ENCODE results near the gene CILP2. TPM values are rescaled to one million over a fixed set of nuclear protein-coding genes. Genes with fewer than 3 reads are reported as not detected.

Gene CILP2
- total RNA-seq, 1 donor from 2014 or later: 0.12 TPM

GRCh38 chr19:19539698-19540063, 1.6 kb downstream of the CILP2 start:
- H3K9me3 ChIP-seq: no peaks in the 10 kb centered on the region
- ATAC-seq (no peak), DNase-seq (no peak)
- no peak for TF ChIP-seq CTCF (IDR thresholded peaks at IDR 0.05)
- intact Hi-C loops (cut with DNase I): no loop called here
- peaks cover 73% of the 10 kb centered on the region for H3K27me3 ChIP-seq (ENCODE audit: low read depth)
- H3K27ac ChIP-seq: no peak overlapping the region
- peaks cover 23% of the 10 kb centered on the region for H3K4me1 ChIP-seq
- no peak overlapping the region for H3K4me3 ChIP-seq
- no peaks in the 10 kb centered on the region for H3K36me3 ChIP-seq

GRCh38 chr19:19540064-19540714, 2.1 kb downstream of the CILP2 start:
- peak; percentile 27 to 34 for ATAC-seq
- intact Hi-C loops (cut with DNase I): no loop called here
- H3K4me1 ChIP-seq: peaks cover 23% of the 10 kb centered on the region
- H3K27me3 ChIP-seq (ENCODE audit: low read depth): peaks cover 77% of the 10 kb centered on the region
- no peaks in the 10 kb centered on the region for H3K9me3 ChIP-seq
- no peaks in the 10 kb centered on the region for H3K36me3 ChIP-seq
- no peak overlapping the region for H3K27ac ChIP-seq
- H3K4me3 ChIP-seq: no peak overlapping the region
- no peak for TF ChIP-seq CTCF (IDR thresholded peaks at IDR 0.05)
- DNase-seq: peak; percentile 82

GRCh38 chr19:19540715-19541515, 2.9 kb downstream of the CILP2 start:
- TF ChIP-seq CTCF (IDR thresholded peaks at IDR 0.05): no peak
- peak; percentile 43 to 48 for ATAC-seq
- H3K27me3 ChIP-seq (ENCODE audit: low read depth): peaks cover 77% of the 10 kb centered on the region

GRCh38 chr19:19541616-19542015, 3.6 kb downstream of the CILP2 start:
- no peak for ATAC-seq
- DNase-seq: no peak
- intact Hi-C loops (cut with DNase I): no loop called here
- no peaks in the 10 kb centered on the region for H3K36me3 ChIP-seq
- no peak overlapping the region for H3K4me3 ChIP-seq
- H3K27me3 ChIP-seq (ENCODE audit: low read depth): peaks cover 81% of the 10 kb centered on the region
- no peaks in the 10 kb centered on the region for H3K9me3 ChIP-seq
- no peak for TF ChIP-seq CTCF (IDR thresholded peaks at IDR 0.05)
- peaks cover 23% of the 10 kb centered on the region for H3K4me1 ChIP-seq
- H3K27ac ChIP-seq: no peak overlapping the region

More at GRCh38 chr19:19540715-19541515, 2.9 kb downstream of the CILP2 start:
- intact Hi-C loops (cut with DNase I): no loop called here
- peaks cover 23% of the 10 kb centered on the region for H3K4me1 ChIP-seq
- peak; percentile 65 for DNase-seq
- H3K36me3 ChIP-seq: no peaks in the 10 kb centered on the region
- H3K4me3 ChIP-seq: peak overlapping the region; percentile 23
- H3K9me3 ChIP-seq: no peaks in the 10 kb centered on the region
- H3K27ac ChIP-seq: no peak overlapping the region

GRCh38 chr19:19542507-19542906, 4.4 kb downstream of the CILP2 start:
- no peaks in the 10 kb centered on the region for H3K36me3 ChIP-seq
- H3K9me3 ChIP-seq: no peaks in the 10 kb centered on the region
- DNase-seq (no peak), ATAC-seq (no peak)
- no peak overlapping the region for H3K4me3 ChIP-seq
- peaks cover 23% of the 10 kb centered on the region for H3K4me1 ChIP-seq
- no peak overlapping the region for H3K27ac ChIP-seq
- H3K27me3 ChIP-seq (ENCODE audit: low read depth): peaks cover 87% of the 10 kb centered on the region
- TF ChIP-seq CTCF (IDR thresholded peaks at IDR 0.05): no peak
- intact Hi-C loops (cut with DNase I): no loop called here

Measured in lower lobe of right lung (tissue), 2 donors.